ENCODE data around the gene CD151. TPM values are rescaled to one million over a fixed set of nuclear protein-coding genes. Genes with fewer than 3 reads are reported as not detected.

CD151 gene
- polyA plus RNA-seq, 1 donor (not counting 4 experiments of a cell fraction or from before 2014, with no cell fraction given), result 434 TPM

GRCh38 chr11:823441-824291 is 9.1 kb upstream of the CD151 start:
- no peak overlapping the region for H3K9ac ChIP-seq (ENCODE audit: control insufficient read depth, extremely low read depth, insufficient read depth, low read length)
- no peak overlapping the region for H3K4me3 ChIP-seq (ENCODE audit: control insufficient read depth in 2 of 3, extremely low read depth in 1 of 3, insufficient read depth in 2 of 3, low read depth in 1 of 3, low read length in 3 of 3)
- no peaks in the 10 kb centered on the region for H4K20me1 ChIP-seq (ENCODE audit: control insufficient read depth, extremely low read depth, insufficient read depth, low read length)
- H3K36me3 ChIP-seq (ENCODE audit: control insufficient read depth in 2 of 2, extremely low read depth in 1 of 2, insufficient read depth in 2 of 2, low read length in 2 of 2), result peaks cover 0 to 8% of the 10 kb centered on the region in 2 experiments
- dilution Hi-C loops (cut with MboI; ENCODE audit: extremely low pct_ligation_motif_present, low sequenced_read_pairs), result no loop called here
- H3K4me1 ChIP-seq (ENCODE audit: control insufficient read depth, extremely low read depth, insufficient read depth, low read length), result peaks cover 24% of the 10 kb centered on the region
- no peak overlapping the region for H2AFZ ChIP-seq (ENCODE audit: control insufficient read depth, low read length)
- H3K4me2 ChIP-seq (ENCODE audit: control insufficient read depth, extremely low read depth, insufficient read depth, low read depth, low read length), result no peak overlapping the region
- H3K27me3 ChIP-seq (ENCODE audit: control insufficient read depth, extremely low read depth, insufficient read depth, low read length), result peaks cover 24% of the 10 kb centered on the region
- TF ChIP-seq, protein P1, sequence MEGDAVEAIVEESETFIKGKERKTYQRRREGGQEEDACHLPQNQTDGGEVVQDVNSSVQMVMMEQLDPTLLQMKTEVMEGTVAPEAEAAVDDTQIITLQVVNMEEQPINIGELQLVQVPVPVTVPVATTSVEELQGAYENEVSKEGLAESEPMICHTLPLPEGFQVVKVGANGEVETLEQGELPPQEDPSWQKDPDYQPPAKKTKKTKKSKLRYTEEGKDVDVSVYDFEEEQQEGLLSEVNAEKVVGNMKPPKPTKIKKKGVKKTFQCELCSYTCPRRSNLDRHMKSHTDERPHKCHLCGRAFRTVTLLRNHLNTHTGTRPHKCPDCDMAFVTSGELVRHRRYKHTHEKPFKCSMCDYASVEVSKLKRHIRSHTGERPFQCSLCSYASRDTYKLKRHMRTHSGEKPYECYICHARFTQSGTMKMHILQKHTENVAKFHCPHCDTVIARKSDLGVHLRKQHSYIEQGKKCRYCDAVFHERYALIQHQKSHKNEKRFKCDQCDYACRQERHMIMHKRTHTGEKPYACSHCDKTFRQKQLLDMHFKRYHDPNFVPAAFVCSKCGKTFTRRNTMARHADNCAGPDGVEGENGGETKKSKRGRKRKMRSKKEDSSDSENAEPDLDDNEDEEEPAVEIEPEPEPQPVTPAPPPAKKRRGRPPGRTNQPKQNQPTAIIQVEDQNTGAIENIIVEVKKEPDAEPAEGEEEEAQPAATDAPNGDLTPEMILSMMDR (optimal IDR thresholded peaks at IDR 0.05 in 1 of 3, IDR thresholded peaks at IDR 0.05 in 1 of 3, conservative IDR thresholded peaks at IDR 0.05 in 1 of 3; ENCODE audit: extremely low read depth in 1 of 3, insufficient read depth in 2 of 3, low read length in 3 of 3), result no peak
- no peak for TF ChIP-seq EZH2 (IDR thresholded peaks at IDR 0.05; ENCODE audit: low read length)
- DNase-seq (ENCODE audit: low read depth, low spot score) (no peak), FAIRE-seq (no peak)
- peaks cover 6% of the 10 kb centered on the region for H3K79me2 ChIP-seq (ENCODE audit: control insufficient read depth, insufficient read depth, low read length)
- no peak overlapping the region for H3K27ac ChIP-seq (ENCODE audit: control insufficient read depth, insufficient read depth, low read length)
- H3K9me3 ChIP-seq (ENCODE audit: control insufficient read depth, low read depth, low read length), result no peaks in the 10 kb centered on the region
- peaks cover 7% of the 10 kb centered on the region for H3K9me1 ChIP-seq (ENCODE audit: control insufficient read depth, extremely low read depth, insufficient read depth, low read length)

GRCh38 chr11:824292-824880 is 8.4 kb upstream of the CD151 start:
- no peak overlapping the region for H3K27ac ChIP-seq (ENCODE audit: control insufficient read depth, insufficient read depth, low read length)
- FAIRE-seq (no peak), DNase-seq (ENCODE audit: low read depth, low spot score) (no peak)
- H3K36me3 ChIP-seq (ENCODE audit: control insufficient read depth in 2 of 2, extremely low read depth in 1 of 2, insufficient read depth in 2 of 2, low read length in 2 of 2), result peaks cover 0 to 8% of the 10 kb centered on the region in 2 experiments
- no peak overlapping the region for H3K4me2 ChIP-seq (ENCODE audit: control insufficient read depth, extremely low read depth, insufficient read depth, low read depth, low read length)
- no peaks in the 10 kb centered on the region for H3K9me3 ChIP-seq (ENCODE audit: control insufficient read depth, low read depth, low read length)
- H3K27me3 ChIP-seq (ENCODE audit: control insufficient read depth, extremely low read depth, insufficient read depth, low read length), result peaks cover 32% of the 10 kb centered on the region
- H3K9ac ChIP-seq (ENCODE audit: control insufficient read depth, extremely low read depth, insufficient read depth, low read length), result no peak overlapping the region
- H4K20me1 ChIP-seq (ENCODE audit: control insufficient read depth, extremely low read depth, insufficient read depth, low read length), result no peaks in the 10 kb centered on the region
- peaks cover 6% of the 10 kb centered on the region for H3K79me2 ChIP-seq (ENCODE audit: control insufficient read depth, insufficient read depth, low read length)
- H3K9me1 ChIP-seq (ENCODE audit: control insufficient read depth, extremely low read depth, insufficient read depth, low read length), result peaks cover 7% of the 10 kb centered on the region
- peaks cover 24% of the 10 kb centered on the region for H3K4me1 ChIP-seq (ENCODE audit: control insufficient read depth, extremely low read depth, insufficient read depth, low read length)
- H3K4me3 ChIP-seq (ENCODE audit: control insufficient read depth in 2 of 3, extremely low read depth in 1 of 3, insufficient read depth in 2 of 3, low read depth in 1 of 3, low read length in 3 of 3), result no peak overlapping the region
- dilution Hi-C loops (cut with MboI; ENCODE audit: extremely low pct_ligation_motif_present, low sequenced_read_pairs), result no loop called here
- H2AFZ ChIP-seq (ENCODE audit: control insufficient read depth, low read length), result no peak overlapping the region
- TF ChIP-seq, protein P1 (optimal IDR thresholded peaks at IDR 0.05 in 1 of 3, IDR thresholded peaks at IDR 0.05 in 1 of 3, conservative IDR thresholded peaks at IDR 0.05 in 1 of 3; ENCODE audit: extremely low read depth in 1 of 3, insufficient read depth in 2 of 3, low read length in 3 of 3), result no peak
- no peak for TF ChIP-seq EZH2 (IDR thresholded peaks at IDR 0.05; ENCODE audit: low read length)
